Measurements from ENCODE around the gene CDK1.

Gene CDK1
- total RNA-seq: 0.51 to 12.9 (median 1.8) reads per million in 9 experiments

- H3K36me3 Mint-ChIP-seq (ENCODE audit: insufficient read depth): peaks cover 9% of the 10 kb centered on the region
- DNase-seq (peak; percentile 93 to 96 (median 95)), ATAC-seq (replicated peaks) (peak; percentile 96)
- peaks cover 0 to 12% of the 10 kb centered on the region in 2 donors for H3K27me3 Mint-ChIP-seq
- peak within 1 kb of the TSS; percentile 100 for H3K4me3 Mint-ChIP-seq
- no peaks in the 10 kb centered on the region for H3K9me3 Mint-ChIP-seq
- H3K4me1 Mint-ChIP-seq (ENCODE audit: low read depth in 2 of 2): peaks cover 10% of the 10 kb centered on the region in 2 donors
- H3K27ac Mint-ChIP-seq: peak within 1 kb of the TSS; percentile 86 to 96
Measured at GRCh38 chr10:60778214-60778970, at the start of gene CDK1. Gene CDK1 (plus strand): TSS chr10:60778478. CDS start chr10:60780166, 1,688 bp downstream.

- Mint-ChIP-seq H3K27me3 (peaks cover 0 to 6% of the 10 kb centered on the region in 2 donors), H3K4me3 (peak overlapping the region in 1 of 2 donors; percentile 47), H3K27ac (peak overlapping the region in 1 of 2 donors; percentile 92), H3K4me1 (ENCODE audit: low read depth in 2 of 2) (peaks cover 23 to 60% of the 10 kb centered on the region in 2 donors), H3K9me3 (no peaks in the 10 kb centered on the region), H3K36me3 (ENCODE audit: insufficient read depth) (peaks cover 4% of the 10 kb centered on the region)
- DNase-seq: no peak
- ATAC-seq (replicated peaks): no peak
Measured at GRCh38 chr10:60729106-60729505, 49.2 kb upstream of the CDK1 start.

- DNase-seq (peak in 2 of 3 experiments; percentile 12 to 25), ATAC-seq (replicated peaks) (peak; percentile 18)
- H3K4me3 Mint-ChIP-seq: peak overlapping the region; percentile 89 to 95
- H3K9me3 Mint-ChIP-seq: no peaks in the 10 kb centered on the region
- H3K4me1 Mint-ChIP-seq (ENCODE audit: low read depth in 2 of 2): peaks cover 23 to 45% of the 10 kb centered on the region in 2 donors
- H3K27me3 Mint-ChIP-seq: peaks cover 0 to 6% of the 10 kb centered on the region in 2 donors
- H3K36me3 Mint-ChIP-seq (ENCODE audit: insufficient read depth): peaks cover 4% of the 10 kb centered on the region
- H3K27ac Mint-ChIP-seq: peak overlapping the region; percentile 92 to 95
Measured at GRCh38 chr10:60731134-60731885, 47.0 kb upstream of the CDK1 start.

DNA sequence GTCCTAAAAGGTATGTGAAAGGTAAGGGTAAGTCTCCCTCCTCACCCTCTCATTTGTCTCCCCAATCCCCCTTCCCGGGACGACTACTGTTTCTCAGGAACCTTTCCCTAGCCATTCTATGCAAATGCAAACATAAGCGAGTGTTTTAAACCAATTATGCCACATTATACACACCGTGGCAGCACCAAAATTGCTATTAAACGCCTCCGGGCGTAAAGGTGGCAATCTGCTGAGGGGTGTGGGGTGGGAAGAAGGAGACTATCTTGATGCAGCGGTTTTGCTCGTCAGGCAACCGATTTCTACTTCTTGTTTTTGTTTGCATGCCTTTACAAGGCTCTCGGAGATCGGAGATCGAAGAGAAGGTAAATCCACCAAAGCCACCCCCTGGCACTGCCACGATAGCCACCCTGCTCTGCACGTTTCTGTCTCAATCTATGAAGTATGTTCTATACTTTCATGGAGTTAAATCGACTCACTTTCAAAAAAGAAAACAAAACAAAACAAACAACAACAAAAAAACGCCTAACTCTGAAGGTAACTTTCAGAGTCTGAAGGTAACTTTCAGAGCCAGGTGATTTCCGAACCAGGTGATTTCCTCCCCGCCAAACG lies 46.0 kb upstream of the CDK1 start:
- peak overlapping the region; percentile 89 to 95 for H3K4me3 Mint-ChIP-seq
- peaks cover 0 to 6% of the 10 kb centered on the region in 2 donors for H3K27me3 Mint-ChIP-seq
- H3K9me3 Mint-ChIP-seq: no peaks in the 10 kb centered on the region
- peaks cover 4% of the 10 kb centered on the region for H3K36me3 Mint-ChIP-seq (ENCODE audit: insufficient read depth)
- peaks cover 23 to 35% of the 10 kb centered on the region in 2 donors for H3K4me1 Mint-ChIP-seq (ENCODE audit: low read depth in 2 of 2)
- ATAC-seq (replicated peaks) (peak; percentile 40), DNase-seq (peak; percentile 21 to 44 (median 24))
- peak overlapping the region; percentile 92 to 95 for H3K27ac Mint-ChIP-seq

DNA sequence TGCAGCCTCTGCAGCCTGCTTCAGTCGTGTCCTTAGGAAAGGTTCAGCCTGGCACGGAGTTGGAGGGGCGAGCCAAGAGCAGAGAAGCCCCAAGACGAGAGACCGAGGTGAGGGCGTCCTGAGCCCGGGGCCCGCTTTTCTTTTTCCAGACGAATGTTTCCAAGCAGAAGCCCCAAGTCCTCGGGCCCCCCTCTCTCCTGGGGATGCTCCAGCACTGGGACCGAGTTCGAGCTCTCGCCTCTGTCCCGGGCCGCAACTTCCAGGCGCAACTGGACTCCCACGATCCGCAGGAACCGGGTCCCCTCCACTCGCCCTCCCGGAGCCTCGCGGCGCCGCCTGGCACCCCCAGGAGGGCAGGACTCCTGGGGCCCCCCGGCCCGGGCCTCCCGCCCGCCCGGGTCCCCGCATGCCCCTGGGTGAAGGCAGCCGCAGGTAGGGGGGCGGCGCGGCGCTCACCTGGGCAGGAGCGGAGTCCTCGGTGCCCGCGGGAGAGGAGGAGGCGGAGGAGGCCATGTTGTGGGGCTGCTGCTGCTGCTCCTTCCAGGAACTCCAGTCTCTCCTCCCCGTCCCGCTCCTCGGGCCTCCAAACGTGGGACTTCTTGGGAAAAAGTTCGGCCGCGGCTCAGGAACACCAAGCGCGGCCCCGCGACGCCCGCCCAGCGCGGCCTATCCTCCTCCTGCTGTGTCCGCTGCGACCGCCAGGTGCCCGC lies 45.3 kb upstream of the CDK1 start:
- H3K4me1 Mint-ChIP-seq (ENCODE audit: low read depth in 2 of 2): peaks cover 18 to 30% of the 10 kb centered on the region in 2 donors
- DNase-seq (peak; percentile 14 to 38 (median 25)), ATAC-seq (replicated peaks) (peak; percentile 76)
- peak overlapping the region; percentile 89 to 95 for H3K4me3 Mint-ChIP-seq
- H3K9me3 Mint-ChIP-seq: no peaks in the 10 kb centered on the region
- H3K27me3 Mint-ChIP-seq: peaks cover 0 to 6% of the 10 kb centered on the region in 2 donors
- peaks cover 2% of the 10 kb centered on the region for H3K36me3 Mint-ChIP-seq (ENCODE audit: insufficient read depth)
- peak overlapping the region; percentile 92 to 95 for H3K27ac Mint-ChIP-seq

GRCh38 chr10:60733517-60733822 lies 44.8 kb upstream of the CDK1 start:
- Mint-ChIP-seq H3K4me1 (ENCODE audit: low read depth in 2 of 2) (peaks cover 16 to 28% of the 10 kb centered on the region in 2 donors), H3K27me3 (peaks cover 0 to 6% of the 10 kb centered on the region in 2 donors), H3K27ac (peak overlapping the region in 1 of 2 donors; percentile 92), H3K36me3 (ENCODE audit: insufficient read depth) (no peaks in the 10 kb centered on the region), H3K9me3 (no peaks in the 10 kb centered on the region), H3K4me3 (peak overlapping the region; percentile 89 to 95)
- DNase-seq (peak in 2 of 3 experiments; percentile 11 to 34), ATAC-seq (replicated peaks) (no peak)

- H3K4me1 Mint-ChIP-seq (ENCODE audit: low read depth in 2 of 2): peaks cover 16 to 28% of the 10 kb centered on the region in 2 donors
- no peaks in the 10 kb centered on the region for H3K9me3 Mint-ChIP-seq
- ATAC-seq (replicated peaks) (no peak), DNase-seq (no peak)
- H3K36me3 Mint-ChIP-seq (ENCODE audit: insufficient read depth): no peaks in the 10 kb centered on the region
- H3K4me3 Mint-ChIP-seq: peak overlapping the region; percentile 89 to 95
- peak overlapping the region in 1 of 2 donors; percentile 92 for H3K27ac Mint-ChIP-seq
- H3K27me3 Mint-ChIP-seq: peaks cover 0 to 6% of the 10 kb centered on the region in 2 donors
Measured at GRCh38 chr10:60733826-60734225, 44.5 kb upstream of the CDK1 start.

DNA sequence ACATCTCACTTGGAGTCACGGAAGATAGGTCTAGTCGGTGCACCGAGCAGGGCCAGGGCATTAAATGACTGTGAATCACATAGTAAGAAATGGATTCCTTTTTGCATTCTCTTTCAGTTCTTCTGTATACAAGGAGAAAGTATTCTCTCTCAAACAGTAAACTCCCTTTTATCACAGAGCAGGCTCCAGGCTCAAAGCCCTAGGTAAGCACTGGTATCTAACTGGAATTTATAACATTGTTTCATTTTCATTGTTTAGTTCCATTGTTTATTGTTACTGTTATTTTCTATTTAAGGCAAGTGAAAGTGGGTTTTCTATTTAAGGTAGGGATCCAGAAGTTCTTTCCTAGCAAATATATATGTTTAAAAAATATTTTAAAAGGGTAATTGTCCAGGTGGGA lies 44.1 kb upstream of the CDK1 start:
- Mint-ChIP-seq H3K4me1 (ENCODE audit: low read depth in 2 of 2) (peaks cover 15 to 26% of the 10 kb centered on the region in 2 donors), H3K27ac (no peak overlapping the region), H3K36me3 (ENCODE audit: insufficient read depth) (no peaks in the 10 kb centered on the region), H3K9me3 (no peaks in the 10 kb centered on the region), H3K4me3 (peak overlapping the region; percentile 89 to 95), H3K27me3 (peaks cover 0 to 6% of the 10 kb centered on the region in 2 donors)
- DNase-seq (no peak), ATAC-seq (replicated peaks) (no peak)

- Mint-ChIP-seq H3K4me3 (no peak overlapping the region), H3K9me3 (no peaks in the 10 kb centered on the region), H3K36me3 (ENCODE audit: insufficient read depth) (no peaks in the 10 kb centered on the region), H3K27ac (no peak overlapping the region), H3K4me1 (ENCODE audit: low read depth in 2 of 2) (peaks cover 10 to 18% of the 10 kb centered on the region in 2 donors), H3K27me3 (peaks cover 0 to 6% of the 10 kb centered on the region in 2 donors)
- DNase-seq (no peak), ATAC-seq (replicated peaks) (no peak)
Measured at GRCh38 chr10:60735244-60735643, 43.0 kb upstream of the CDK1 start.

DNA sequence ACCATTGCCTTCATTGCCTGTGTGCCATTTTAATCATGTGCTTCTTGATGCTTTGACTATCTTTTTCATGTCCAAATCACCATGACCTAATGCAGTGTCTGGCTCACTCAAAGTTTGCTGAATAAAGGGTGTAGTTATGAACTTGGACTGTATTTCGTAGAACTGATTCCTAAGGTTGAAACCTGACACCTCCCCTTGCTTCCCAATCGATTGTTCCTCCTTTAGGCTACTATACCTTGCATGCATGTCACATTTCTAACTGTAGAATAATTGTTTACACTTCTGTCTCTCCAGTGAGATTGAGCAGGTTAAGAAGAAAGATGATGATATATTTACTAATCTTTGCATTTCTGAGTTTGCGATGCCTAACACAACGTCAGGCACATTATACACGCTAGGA lies 41.0 kb upstream of the CDK1 start:
- peaks cover 0 to under 1% of the 10 kb centered on the region in 2 donors for H3K4me1 Mint-ChIP-seq (ENCODE audit: low read depth in 2 of 2)
- no peaks in the 10 kb centered on the region for H3K9me3 Mint-ChIP-seq
- no peak overlapping the region for H3K4me3 Mint-ChIP-seq
- no peak for DNase-seq
- H3K36me3 Mint-ChIP-seq (ENCODE audit: insufficient read depth): no peaks in the 10 kb centered on the region
- no peak for ATAC-seq (replicated peaks)
- no peak overlapping the region for H3K27ac Mint-ChIP-seq
- H3K27me3 Mint-ChIP-seq: peaks cover 0 to 6% of the 10 kb centered on the region in 2 donors

DNA sequence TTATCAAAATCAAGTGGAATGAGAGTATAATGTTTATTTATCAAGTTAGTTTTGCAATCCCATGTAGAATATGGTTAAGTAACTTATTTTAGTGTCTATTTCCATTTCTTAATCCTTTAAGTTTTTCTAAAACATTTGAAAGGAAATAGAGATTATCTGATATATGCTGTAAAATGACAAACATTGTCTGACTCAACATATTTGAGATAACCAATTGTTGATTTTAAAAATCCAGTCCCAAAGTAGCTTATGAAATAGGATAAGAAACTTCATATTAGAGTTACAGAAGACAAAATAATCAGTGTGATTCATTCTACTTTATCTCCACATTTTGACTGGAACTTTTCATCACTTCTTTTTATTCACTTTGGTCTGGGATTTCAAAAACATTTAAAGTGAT lies 38.7 kb upstream of the CDK1 start:
- ATAC-seq (replicated peaks) (no peak), DNase-seq (no peak)
- Mint-ChIP-seq H3K9me3 (no peaks in the 10 kb centered on the region), H3K36me3 (ENCODE audit: insufficient read depth) (no peaks in the 10 kb centered on the region), H3K27me3 (peaks cover 0 to 12% of the 10 kb centered on the region in 2 donors), H3K4me3 (no peak overlapping the region), H3K4me1 (ENCODE audit: low read depth in 2 of 2) (no peaks in the 10 kb centered on the region), H3K27ac (no peak overlapping the region)

GRCh38 chr10:60742512-60742911 lies 35.8 kb upstream of the CDK1 start:
- Mint-ChIP-seq H3K27ac (no peak overlapping the region), H3K9me3 (no peaks in the 10 kb centered on the region), H3K27me3 (peaks cover 12% of the 10 kb centered on the region in 2 donors), H3K4me3 (no peak overlapping the region), H3K4me1 (ENCODE audit: low read depth in 2 of 2) (no peaks in the 10 kb centered on the region), H3K36me3 (ENCODE audit: insufficient read depth) (no peaks in the 10 kb centered on the region)
- ATAC-seq (replicated peaks) (no peak), DNase-seq (no peak)

Measured in effector memory CD8-positive, alpha-beta T cell (primary cell).